Stimulated activated effector memory CD8-positive, alpha-beta T cell treated with anti-CD3 and anti-CD28 coated beads, Interleukin-12 subunit alpha, Interleukin-12 subunit beta, amount 100 ng/mL, for 72 hours (primary cell): Measurements from ENCODE around the gene GINS2.

Source experiments
- ATAC-seq: fragments of 150-1000 bp; cut with Tn5 transposase; 2 replicates; pipeline ENCODE4 v1.10.0; 2021
- DNase-seq, 2 donors: peaks; one replicate each; pipeline ENCODE4 v3.0.0; 2021 to 2022; ENCODE audit warnings: low spot score in 2 of 2
- H3K27ac Mint-ChIP-seq: one replicate; pipeline ENCODE4 v1.8.0; 2022; ENCODE audit warnings: mild to moderate bottlenecking, mixed read lengths
- H3K36me3 Mint-ChIP-seq: one replicate; pipeline ENCODE4 v1.8.0; 2022; ENCODE audit warnings: mild to moderate bottlenecking, mixed read lengths
- H3K4me1 Mint-ChIP-seq: one replicate; pipeline ENCODE4 v1.8.0; 2022; ENCODE audit warnings: mixed read lengths
- H3K4me3 Mint-ChIP-seq: one replicate; pipeline ENCODE4 v1.8.0; 2022; ENCODE audit warnings: mild to moderate bottlenecking, mixed read lengths
- H3K9me3 Mint-ChIP-seq: one replicate; pipeline ENCODE4 v1.8.0; 2022; ENCODE audit warnings: mixed read lengths

Gene GINS2

DNA sequence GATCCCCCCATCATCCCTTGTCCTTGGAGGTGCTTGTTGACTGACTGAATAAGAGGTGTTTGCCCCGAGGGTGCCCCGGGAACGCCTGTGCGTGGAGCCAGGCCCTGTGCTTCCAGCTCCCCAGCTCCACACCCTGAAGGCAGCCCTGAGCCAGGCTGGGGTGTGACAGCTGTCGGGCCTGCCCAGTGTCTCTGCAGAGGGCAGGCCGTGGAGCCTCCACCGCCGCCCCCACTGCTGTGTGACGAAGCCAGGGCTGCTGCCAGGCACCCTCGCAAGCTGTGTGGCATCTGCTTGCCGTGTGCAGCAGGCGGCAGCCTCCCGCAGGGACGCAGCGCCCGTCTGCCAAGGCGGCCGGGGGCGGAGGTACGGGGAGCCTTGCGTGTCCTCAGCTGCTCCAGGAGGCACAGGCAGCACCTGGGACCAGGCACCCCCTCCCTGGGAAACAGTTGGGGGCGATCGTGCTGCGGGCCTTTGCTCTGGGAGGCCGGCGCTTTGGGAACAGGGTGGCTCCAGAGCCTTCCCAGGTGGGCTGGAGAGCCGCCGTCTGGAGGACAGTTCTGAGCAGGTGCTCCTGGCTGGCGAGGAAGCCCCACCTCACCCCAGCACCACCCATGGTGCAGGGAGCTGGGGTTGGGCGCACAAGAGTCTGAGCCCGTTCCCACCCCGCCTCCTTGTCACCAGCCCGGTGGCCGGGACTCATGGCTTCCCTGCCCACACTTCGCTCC, 49.1 kb downstream of the GINS2 start:
- peak overlapping the region; percentile 65 for H3K27ac Mint-ChIP-seq

GRCh38 chr16:85638695-85639409, 49.9 kb downstream of the GINS2 start:
- Mint-ChIP-seq H3K4me3 (no peak overlapping the region), H3K27ac (peak overlapping the region; percentile 65), H3K9me3 (no peaks in the 10 kb centered on the region), H3K4me1 (peaks cover 10% of the 10 kb centered on the region), H3K36me3 (peaks cover 18% of the 10 kb centered on the region)
- ATAC-seq: no peak
- no peak for DNase-seq

More for the DNA sequence above, 49.1 kb downstream of the GINS2 start:
- peaks cover 24% of the 10 kb centered on the region for H3K36me3 Mint-ChIP-seq
- DNase-seq (no peak), ATAC-seq (no peak)
- peaks cover 18% of the 10 kb centered on the region for H3K4me1 Mint-ChIP-seq
- H3K9me3 Mint-ChIP-seq: no peaks in the 10 kb centered on the region
- H3K4me3 Mint-ChIP-seq: no peak overlapping the region

DNA sequence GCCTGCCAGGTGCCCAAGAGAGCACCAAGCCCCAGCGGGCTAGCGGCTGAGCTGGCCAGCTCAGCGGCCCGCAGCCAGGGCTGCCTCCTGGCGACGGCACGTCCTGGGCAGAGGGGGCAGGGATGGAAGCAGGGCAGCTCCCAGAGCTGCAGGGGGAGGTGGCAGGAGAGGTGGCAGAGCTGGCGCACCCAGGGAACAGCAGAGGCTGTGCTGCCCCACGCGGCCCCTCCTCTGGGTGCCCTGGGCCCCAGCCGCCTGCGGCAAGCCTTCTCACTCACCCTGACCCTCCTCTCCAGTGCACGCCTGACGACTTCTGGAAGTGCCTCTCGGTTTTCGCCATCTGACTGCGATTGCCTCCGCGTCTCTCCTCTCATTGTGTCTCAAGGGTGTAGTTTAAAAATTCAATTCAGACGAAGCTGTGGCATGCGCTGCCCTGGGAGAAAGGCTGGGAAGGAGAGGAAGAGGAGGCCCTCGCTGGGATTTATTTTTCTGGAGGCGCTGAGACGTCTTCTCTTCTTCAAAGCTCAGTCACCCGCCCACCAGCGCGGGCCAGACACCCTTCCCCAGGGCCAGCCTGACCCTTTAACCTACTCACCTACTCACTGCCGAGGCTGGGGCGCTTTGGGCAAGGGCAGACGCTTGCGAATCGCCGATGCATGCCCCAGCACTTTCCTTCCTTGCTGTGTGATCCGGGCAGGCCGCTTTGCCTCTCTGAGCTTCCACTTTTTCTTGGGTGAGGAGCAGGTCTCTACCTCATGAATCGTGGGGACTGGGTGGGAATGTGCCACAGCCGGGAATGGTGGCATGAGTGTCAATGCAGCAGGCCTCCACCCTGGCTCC, 50.7 kb downstream of the GINS2 start:
- Mint-ChIP-seq H3K9me3 (no peaks in the 10 kb centered on the region), H3K27ac (peak overlapping the region; percentile 65), H3K4me3 (no peak overlapping the region), H3K36me3 (peaks cover 18% of the 10 kb centered on the region), H3K4me1 (peaks cover 10% of the 10 kb centered on the region)
- ATAC-seq: no peak
- no peak for DNase-seq

- Mint-ChIP-seq H3K4me3 (no peak overlapping the region), H3K4me1 (peaks cover 10% of the 10 kb centered on the region), H3K9me3 (no peaks in the 10 kb centered on the region), H3K27ac (no peak overlapping the region), H3K36me3 (peaks cover 18% of the 10 kb centered on the region)
- DNase-seq (no peak), ATAC-seq (no peak)
These were observed 51.5 kb downstream of the GINS2 start for GRCh38 chr16:85637061-85637807.

GRCh38 chr16:85636234-85636812, 52.4 kb downstream of the GINS2 start:
- H3K4me1 Mint-ChIP-seq: peaks cover 10% of the 10 kb centered on the region
- H3K36me3 Mint-ChIP-seq: peaks cover 18% of the 10 kb centered on the region
- no peak overlapping the region for H3K4me3 Mint-ChIP-seq
- DNase-seq (no peak), ATAC-seq (no peak)
- no peak overlapping the region for H3K27ac Mint-ChIP-seq
- H3K9me3 Mint-ChIP-seq: no peaks in the 10 kb centered on the region

GRCh38 chr16:85635545-85636140, 53.1 kb downstream of the GINS2 start:
- ATAC-seq (no peak), DNase-seq (no peak)
- peaks cover 14% of the 10 kb centered on the region for H3K36me3 Mint-ChIP-seq
- no peak overlapping the region for H3K27ac Mint-ChIP-seq
- no peak overlapping the region for H3K4me3 Mint-ChIP-seq
- peaks cover 13% of the 10 kb centered on the region for H3K4me1 Mint-ChIP-seq
- H3K9me3 Mint-ChIP-seq: no peaks in the 10 kb centered on the region

DNA sequence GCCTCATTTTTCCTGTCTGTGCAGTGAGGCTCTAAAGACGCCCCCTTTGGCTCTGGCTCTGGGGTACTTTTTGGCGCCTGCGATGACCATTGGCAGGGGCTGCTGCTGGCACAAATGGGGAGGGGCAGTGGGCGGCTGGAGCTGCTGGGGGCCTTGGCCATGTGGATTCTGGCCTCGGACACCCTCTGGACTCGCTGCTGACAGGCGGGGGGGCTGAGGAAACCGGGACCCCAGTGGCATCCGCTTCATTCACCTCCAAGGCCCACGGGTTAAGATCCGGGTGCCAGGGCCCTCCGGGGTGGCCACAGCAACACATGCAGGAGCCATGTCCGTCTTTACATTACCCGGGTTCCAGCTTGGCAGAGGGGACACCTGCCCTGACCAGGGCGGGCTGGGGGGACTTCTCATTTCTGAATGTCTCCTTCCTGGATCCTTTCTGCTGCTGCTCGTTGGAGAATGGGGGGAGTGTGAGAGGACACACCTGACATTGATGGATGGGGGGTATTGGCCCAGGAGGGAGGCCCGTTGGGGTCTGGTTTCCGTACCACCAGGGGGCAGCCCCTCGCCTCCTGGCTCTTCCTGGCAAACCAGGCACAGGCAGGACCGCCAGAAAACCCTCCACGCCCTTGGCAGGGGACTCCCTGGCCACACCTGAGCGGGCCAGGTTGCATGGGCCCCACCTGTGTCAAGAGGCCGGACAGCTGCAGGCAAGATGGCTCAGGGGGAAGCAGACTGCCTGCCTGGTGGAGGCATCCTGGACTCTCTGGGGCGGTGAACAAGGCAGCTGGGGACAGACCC, 53.8 kb downstream of the GINS2 start:
- no peak overlapping the region for H3K4me3 Mint-ChIP-seq
- H3K36me3 Mint-ChIP-seq: peaks cover 7% of the 10 kb centered on the region

DNA sequence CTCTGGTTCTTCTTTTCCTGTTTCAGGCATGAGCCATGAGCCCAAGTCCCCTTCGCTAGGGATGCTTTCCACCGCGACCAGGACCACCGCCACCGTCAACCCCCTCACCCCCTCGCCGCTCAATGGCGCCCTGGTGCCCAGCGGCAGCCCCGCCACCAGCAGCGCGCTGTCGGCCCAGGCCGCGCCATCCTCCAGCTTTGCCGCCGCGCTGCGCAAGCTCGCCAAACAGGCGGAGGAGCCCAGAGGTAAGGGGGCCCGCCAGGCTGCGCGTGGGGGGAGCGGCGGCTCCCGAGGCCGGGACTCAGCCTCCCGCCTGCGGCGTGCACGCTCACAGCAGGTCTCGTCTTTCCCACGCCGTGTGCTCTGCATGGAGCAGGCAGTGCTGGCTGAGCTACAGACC, 54.9 kb downstream of the GINS2 start:
- Mint-ChIP-seq H3K4me3 (no peak overlapping the region), H3K27ac (no peak overlapping the region), H3K36me3 (no peaks in the 10 kb centered on the region), H3K4me1 (peaks cover 24% of the 10 kb centered on the region), H3K9me3 (no peaks in the 10 kb centered on the region)
- ATAC-seq: no peak
- DNase-seq: no peak

More for the DNA sequence above, 53.8 kb downstream of the GINS2 start:
- ATAC-seq: no peak
- H3K9me3 Mint-ChIP-seq: no peaks in the 10 kb centered on the region
- no peak overlapping the region for H3K27ac Mint-ChIP-seq
- no peak for DNase-seq
- H3K4me1 Mint-ChIP-seq: peaks cover 20% of the 10 kb centered on the region

- Mint-ChIP-seq H3K27ac (no peak overlapping the region), H3K36me3 (no peaks in the 10 kb centered on the region), H3K4me1 (peaks cover 27% of the 10 kb centered on the region), H3K9me3 (no peaks in the 10 kb centered on the region), H3K4me3 (no peak overlapping the region)
- no peak for DNase-seq
- no peak for ATAC-seq
These were observed 55.4 kb downstream of the GINS2 start for GRCh38 chr16:85633438-85633743.

DNA sequence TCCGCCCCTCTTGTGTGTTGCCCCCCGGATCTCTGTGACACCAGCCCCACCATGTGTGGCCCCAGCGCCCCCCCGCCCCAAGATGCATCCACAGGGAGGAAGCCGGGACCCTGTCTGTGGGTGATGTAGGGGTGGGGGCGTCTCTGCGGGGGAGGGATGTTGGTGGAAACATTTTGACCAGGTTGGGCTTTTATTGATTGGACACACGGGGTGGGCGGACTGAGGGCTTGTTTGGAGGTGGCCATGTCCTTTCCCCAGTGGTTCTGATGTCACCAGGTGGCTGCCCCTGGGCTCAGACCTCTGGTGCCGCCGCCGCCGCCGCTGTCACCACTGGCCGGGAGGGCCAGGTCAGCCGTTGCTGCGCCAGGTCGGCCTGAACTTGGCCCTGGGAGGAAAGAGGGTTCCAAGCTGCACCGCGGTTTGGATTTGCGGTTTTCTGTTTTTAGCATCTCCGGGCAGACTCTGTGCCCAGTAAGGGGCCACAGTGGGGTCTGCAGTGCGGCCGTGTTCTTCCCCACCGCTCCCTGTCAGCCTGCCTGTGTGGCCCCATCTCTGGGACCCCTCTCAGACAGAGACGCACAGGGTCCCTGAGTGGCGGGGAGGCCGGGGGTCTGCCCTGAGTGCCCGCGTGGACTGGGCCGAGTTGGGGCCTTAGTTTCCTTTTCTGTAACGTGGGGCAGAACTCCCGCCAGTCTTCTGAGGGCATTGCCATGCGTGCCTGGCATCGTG, 55.9 kb downstream of the GINS2 start:
- H3K9me3 Mint-ChIP-seq: no peaks in the 10 kb centered on the region
- no peaks in the 10 kb centered on the region for H3K36me3 Mint-ChIP-seq
- H3K4me1 Mint-ChIP-seq: peaks cover 23% of the 10 kb centered on the region
- DNase-seq: no peak
- H3K27ac Mint-ChIP-seq: no peak overlapping the region
- no peak overlapping the region for H3K4me3 Mint-ChIP-seq
- no peak for ATAC-seq

DNA sequence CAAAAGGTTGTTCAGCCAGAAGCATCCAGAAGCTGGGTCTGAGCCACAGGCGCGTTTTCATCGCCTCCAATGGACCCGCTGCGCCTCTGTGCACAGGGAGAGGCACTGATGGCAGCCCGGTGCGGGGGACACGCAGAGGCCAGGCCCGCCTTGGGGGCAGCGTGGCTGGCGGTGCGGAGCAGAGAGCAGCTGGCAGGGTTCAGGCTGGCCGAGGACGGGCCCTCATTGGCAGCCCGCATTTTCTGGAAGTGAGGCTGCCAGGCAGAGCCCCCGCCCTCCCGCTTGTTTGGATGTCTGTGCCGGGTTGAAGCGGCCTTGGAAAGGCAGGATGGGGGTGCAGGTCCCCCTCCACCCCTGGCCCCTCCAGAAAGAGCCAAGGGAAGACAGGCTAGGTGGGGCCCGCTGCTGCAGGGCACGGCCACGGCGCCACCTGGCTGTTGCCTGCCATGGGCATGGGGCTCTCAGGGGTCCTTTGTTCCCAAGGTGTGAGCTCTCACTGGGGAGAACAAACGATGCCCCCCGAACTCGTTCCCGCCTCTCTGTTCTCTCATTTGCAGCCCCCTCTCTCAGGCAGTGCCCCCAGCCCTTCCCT, 56.9 kb downstream of the GINS2 start:
- DNase-seq (no peak), ATAC-seq (no peak)
- Mint-ChIP-seq H3K9me3 (no peaks in the 10 kb centered on the region), H3K4me3 (no peak overlapping the region), H3K36me3 (no peaks in the 10 kb centered on the region), H3K27ac (no peak overlapping the region), H3K4me1 (peaks cover 29% of the 10 kb centered on the region)

GRCh38 chr16:85631230-85631629, 57.5 kb downstream of the GINS2 start:
- DNase-seq: no peak
- H3K4me3 Mint-ChIP-seq: no peak overlapping the region
- no peaks in the 10 kb centered on the region for H3K36me3 Mint-ChIP-seq
- no peak overlapping the region for H3K27ac Mint-ChIP-seq
- no peak for ATAC-seq
- peaks cover 35% of the 10 kb centered on the region for H3K4me1 Mint-ChIP-seq
- H3K9me3 Mint-ChIP-seq: no peaks in the 10 kb centered on the region

DNA sequence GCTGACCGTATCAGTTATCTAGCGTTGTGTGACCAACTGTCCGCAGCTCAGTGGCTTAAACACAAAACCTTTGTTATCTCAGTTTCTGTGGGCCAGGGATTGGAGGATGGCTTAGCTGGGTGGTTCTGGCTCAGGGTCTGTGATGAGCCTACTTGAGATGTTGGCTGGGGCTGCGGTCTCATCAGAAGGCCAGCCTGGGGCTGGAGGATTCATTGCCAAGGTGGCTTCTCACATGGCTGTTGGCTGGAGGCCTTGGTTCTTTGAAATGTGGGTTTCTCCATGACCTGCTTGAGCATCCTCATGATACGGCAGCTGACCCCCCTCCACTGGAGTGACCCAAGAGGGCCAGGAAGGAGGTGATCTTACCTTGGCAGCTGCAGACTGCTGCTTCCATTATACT, 58.9 kb downstream of the GINS2 start:
- Mint-ChIP-seq H3K27ac (peak overlapping the region; percentile 58), H3K36me3 (no peaks in the 10 kb centered on the region), H3K4me1 (peaks cover 47% of the 10 kb centered on the region)

More for the DNA sequence above, 58.9 kb downstream of the GINS2 start:
- H3K9me3 Mint-ChIP-seq: no peaks in the 10 kb centered on the region
- H3K4me3 Mint-ChIP-seq: no peak overlapping the region
- no peak for ATAC-seq
- DNase-seq: no peak
